Effector memory CD8-positive, alpha-beta T cell (primary cell): ENCODE measurements around the gene PES1.
A peak's percentile ranks its signal among the peaks of the same experiment; 100 is the strongest.
"Not testable (repeated sequence)": the region's sequence is repeated elsewhere in the genome, so short reads cannot be mapped to it uniquely, and the experiment has no call there.

Experiments
- ATAC-seq: fragments of 150-1000 bp; cut with Tn5 transposase; replicated peaks from 2 replicates; pipeline ENCODE4 v1.10.0; 2021; ENCODE audit warnings: mild to moderate bottlenecking, moderate library complexity
- DNase-seq, 3 experiments: peaks; one replicate each; pipeline ENCODE4 v3.0.0; 2021
- H3K27ac Mint-ChIP-seq, 2 donors: one replicate each; pipeline ENCODE4 v1.8.0; 2022; ENCODE audit warnings: mild to moderate bottlenecking in 2 of 2, mixed read lengths in 2 of 2, moderate library complexity in 2 of 2
- H3K27me3 Mint-ChIP-seq, 2 donors: one replicate each; pipeline ENCODE4 v1.8.0; 2022; ENCODE audit warnings: mixed read lengths in 2 of 2
- H3K36me3 Mint-ChIP-seq: one replicate; pipeline ENCODE4 v1.8.0; 2022; ENCODE audit warnings: mild to moderate bottlenecking, moderate library complexity, mixed read lengths; ENCODE audit not compliant: insufficient read depth
- H3K4me1 Mint-ChIP-seq, 2 donors: one replicate each; pipeline ENCODE4 v1.8.0; 2022; ENCODE audit warnings: low read depth in 2 of 2, mixed read lengths in 2 of 2
- H3K4me3 Mint-ChIP-seq, 2 donors: one replicate each; pipeline ENCODE4 v1.8.0; 2022; ENCODE audit warnings: mild to moderate bottlenecking in 2 of 2, mixed read lengths in 2 of 2, moderate library complexity in 2 of 2
- H3K9me3 Mint-ChIP-seq, 2 donors: one replicate each; pipeline ENCODE4 v1.8.0; 2022; ENCODE audit warnings: mixed read lengths in 2 of 2

Gene PES1

DNA sequence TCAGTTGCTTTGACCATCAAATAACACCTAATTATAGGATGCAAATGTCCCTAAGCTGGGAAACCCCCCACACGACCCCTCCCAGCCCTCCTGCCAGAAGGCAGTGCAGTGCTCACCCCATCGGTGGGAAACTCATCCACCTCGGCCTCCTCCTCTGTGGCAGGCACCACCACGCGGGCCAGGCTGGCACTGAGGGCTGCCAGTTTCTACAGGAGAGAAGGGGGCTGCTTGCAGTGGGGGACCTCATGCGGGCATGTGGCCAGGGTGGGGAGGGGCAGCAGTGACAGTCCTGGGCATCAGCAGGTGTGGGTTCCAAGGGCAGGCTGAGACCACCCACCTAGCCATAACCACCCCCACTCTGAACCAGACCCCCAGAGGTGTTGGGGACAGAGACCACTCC lies 10.8 kb downstream of the PES1 start:
- no peaks in the 10 kb centered on the region for H3K27me3 Mint-ChIP-seq
- no peak overlapping the region for H3K4me3 Mint-ChIP-seq
- H3K4me1 Mint-ChIP-seq, result peaks cover 0 to 4% of the 10 kb centered on the region in 2 donors
- peaks cover 72% of the 10 kb centered on the region for H3K36me3 Mint-ChIP-seq
- ATAC-seq (no peak), DNase-seq (no peak)
- no peaks in the 10 kb centered on the region for H3K9me3 Mint-ChIP-seq
- no peak overlapping the region for H3K27ac Mint-ChIP-seq

DNA sequence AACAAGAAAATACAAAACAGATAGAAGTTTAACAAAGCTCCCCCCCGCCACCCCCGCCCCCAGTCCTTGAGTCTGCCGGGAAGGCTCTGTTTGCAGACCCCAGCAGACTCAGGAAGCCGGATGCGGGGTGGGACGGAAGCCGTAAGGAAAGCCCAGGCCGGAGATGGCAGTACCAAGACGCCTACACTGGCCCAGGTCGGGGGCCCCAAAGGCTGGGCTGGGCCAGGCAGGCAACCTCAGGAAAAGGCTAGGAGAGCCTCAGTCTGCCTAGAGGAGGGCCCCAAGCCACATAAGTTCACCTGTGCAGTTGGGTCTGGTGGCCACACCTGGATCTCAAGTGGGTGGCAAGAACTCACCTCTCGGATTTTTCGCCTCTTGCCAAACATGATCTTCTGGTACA lies 13.2 kb downstream of the PES1 start:
- ATAC-seq (no peak), DNase-seq (no peak)
- H3K27me3 Mint-ChIP-seq, result no peaks in the 10 kb centered on the region
- peaks cover 0 to 8% of the 10 kb centered on the region in 2 donors for H3K4me1 Mint-ChIP-seq
- no peaks in the 10 kb centered on the region for H3K9me3 Mint-ChIP-seq
- no peak overlapping the region for H3K4me3 Mint-ChIP-seq
- H3K27ac Mint-ChIP-seq, result no peak overlapping the region
- peaks cover 55% of the 10 kb centered on the region for H3K36me3 Mint-ChIP-seq

DNA sequence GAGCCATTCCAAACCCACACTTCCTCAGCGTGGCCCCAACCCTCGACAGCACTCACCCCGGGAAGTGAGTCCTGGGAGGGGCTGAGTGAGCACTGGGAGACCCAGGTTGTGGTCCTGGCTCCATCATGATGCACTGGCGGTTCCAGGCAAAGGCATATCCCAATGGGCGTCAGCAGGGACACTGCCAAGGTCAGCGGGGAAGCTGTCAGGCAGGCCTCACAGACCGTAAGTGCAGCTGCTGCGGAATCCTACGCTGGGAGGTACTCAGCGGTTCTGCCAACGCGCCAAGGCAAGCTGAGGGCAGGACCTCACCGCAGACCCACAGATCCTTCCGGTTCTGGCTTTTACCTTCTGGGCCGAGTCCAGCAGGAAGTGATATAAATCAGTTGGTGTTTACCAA lies 15.9 kb downstream of the PES1 start:
- no peak for DNase-seq
- Mint-ChIP-seq H3K9me3 (no peaks in the 10 kb centered on the region), H3K4me3 (no peak overlapping the region), H3K27me3 (no peaks in the 10 kb centered on the region), H3K36me3 (peaks cover 39% of the 10 kb centered on the region), H3K4me1 (peaks cover 0 to 4% of the 10 kb centered on the region in 2 donors), H3K27ac (no peak overlapping the region)
- ATAC-seq, result no peak

DNA sequence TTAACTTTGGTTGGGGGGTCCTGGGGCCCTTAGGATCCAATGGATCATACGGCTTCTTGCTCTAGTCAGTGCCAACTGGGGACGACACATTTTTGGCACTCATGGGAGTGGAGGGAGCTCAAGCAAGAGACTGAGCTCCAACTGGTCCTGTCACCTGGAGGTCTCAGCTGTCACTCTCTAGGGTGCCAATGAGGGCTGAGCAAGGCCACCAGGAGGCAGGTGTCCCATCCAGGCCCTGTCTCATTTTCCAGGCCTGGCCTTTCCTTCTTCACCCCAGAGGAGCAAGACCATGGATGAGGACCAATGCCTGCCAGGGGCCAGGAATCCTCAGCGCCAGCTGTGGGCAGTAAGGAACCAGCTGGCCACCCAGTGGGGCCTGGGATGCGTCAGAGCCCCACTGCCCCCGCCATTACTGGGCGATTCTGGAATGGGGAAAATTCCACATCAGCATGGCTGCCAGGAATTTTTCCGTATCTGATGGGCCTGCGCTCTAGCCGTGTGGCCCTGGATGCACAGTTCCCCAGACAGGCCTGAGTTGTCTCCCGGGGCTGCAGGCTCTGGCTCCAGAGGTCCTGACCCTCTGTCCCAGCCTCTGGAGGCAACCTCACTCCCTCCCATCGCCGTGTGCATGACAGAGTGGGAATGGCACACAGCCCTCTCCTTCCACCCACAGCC lies 16.6 kb downstream of the PES1 start:
- H3K4me3 Mint-ChIP-seq, result no peak overlapping the region
- peaks cover 38% of the 10 kb centered on the region for H3K36me3 Mint-ChIP-seq
- no peak for DNase-seq
- peaks cover 0 to 4% of the 10 kb centered on the region in 2 donors for H3K4me1 Mint-ChIP-seq
- ATAC-seq, result no peak
- H3K9me3 Mint-ChIP-seq, result no peaks in the 10 kb centered on the region
- no peak overlapping the region for H3K27ac Mint-ChIP-seq
- no peaks in the 10 kb centered on the region for H3K27me3 Mint-ChIP-seq

DNA sequence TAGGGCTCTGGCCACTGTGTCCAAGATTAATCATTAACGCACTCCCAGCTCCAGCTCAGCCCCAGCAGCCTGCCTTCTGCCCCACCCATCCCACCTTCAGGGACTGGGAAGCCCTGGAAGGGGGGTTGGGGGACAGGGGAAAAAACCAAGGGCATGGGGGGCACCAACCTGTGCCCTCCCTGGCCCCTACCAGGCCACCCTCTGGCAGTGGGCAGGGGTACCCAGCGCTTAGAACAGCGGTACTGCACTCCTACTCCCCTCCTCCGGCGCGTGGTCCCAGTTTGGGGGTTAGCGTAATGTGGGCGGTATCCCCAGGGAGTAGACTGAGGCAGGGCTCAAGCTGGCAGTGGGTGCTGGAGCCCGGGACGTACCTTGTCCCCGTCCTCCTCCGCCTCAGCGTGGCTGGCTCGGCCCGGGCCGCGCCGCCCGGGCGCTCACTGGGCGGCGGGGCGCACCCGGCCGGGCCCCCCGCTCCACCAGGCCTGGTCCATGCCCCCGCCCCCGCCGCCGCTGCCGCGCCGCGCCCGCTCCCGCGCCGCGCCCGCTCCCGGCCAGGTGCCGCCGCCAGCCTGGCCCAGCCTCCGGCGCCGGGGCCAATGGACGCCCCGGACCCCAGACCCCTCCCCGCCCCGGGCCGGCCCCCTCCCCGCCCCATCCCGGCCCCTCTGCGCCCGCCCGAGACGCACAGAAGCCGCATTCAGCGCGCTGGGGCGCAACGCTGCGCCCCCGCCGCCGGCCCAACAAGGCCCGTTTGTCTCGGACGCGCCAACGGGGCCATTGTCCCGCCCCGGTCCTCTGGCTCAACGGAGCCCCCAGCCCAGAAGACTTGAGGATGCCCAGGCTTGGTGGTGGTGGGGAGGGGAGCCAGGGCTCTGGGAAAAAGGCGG lies 17.4 kb downstream of the PES1 start, which contains the start of gene GAL3ST1:
Gene GAL3ST1 (minus strand): TSS at position 571 of the 887 bp plus-strand sequence. CDS start 17,273 bp downstream, outside the sequence.
- ATAC-seq (no peak), DNase-seq (no peak)
- Mint-ChIP-seq H3K4me1 (peaks cover 0 to 4% of the 10 kb centered on the region in 2 donors), H3K27ac (peak within 1 kb of the TSS in 1 of 2 donors; percentile 17), H3K27me3 (peaks cover 1 to 6% of the 10 kb centered on the region in 2 donors), H3K36me3 (peaks cover 30% of the 10 kb centered on the region), H3K4me3 (no peak within 1 kb of the TSS), H3K9me3 (no peaks in the 10 kb centered on the region)

DNA sequence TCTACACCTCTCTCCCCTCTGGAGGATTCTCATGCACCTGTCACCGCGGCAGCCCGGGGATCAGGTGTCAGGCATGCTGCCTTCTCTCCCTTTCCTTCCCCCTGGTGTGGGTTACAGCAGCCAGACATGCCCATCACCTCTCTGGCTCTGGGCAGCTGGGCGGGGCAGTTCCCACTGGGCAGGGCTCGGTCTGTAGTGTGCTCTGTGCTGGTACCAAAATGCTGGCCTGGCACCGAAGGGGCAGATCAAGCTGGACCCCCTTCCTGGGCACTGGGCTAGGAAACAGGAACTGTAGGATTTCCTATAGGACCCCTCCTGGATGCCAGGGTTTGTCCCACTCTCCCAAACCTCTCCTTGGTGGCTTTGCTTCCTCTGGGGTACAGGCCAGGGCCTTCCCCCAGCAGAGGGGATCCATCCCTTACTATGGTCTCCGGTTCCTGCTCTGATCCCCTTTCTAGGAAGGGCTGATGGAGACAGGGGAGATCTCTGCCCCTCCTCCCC lies 18.1 kb downstream of the PES1 start:
- peaks cover 0 to 4% of the 10 kb centered on the region in 2 donors for H3K4me1 Mint-ChIP-seq
- ATAC-seq (no peak), DNase-seq (no peak)
- no peaks in the 10 kb centered on the region for H3K9me3 Mint-ChIP-seq
- H3K27ac Mint-ChIP-seq, result peak overlapping the region in 1 of 2 donors; percentile 17
- H3K27me3 Mint-ChIP-seq, result peaks cover 6 to 13% of the 10 kb centered on the region in 2 donors
- peaks cover 23% of the 10 kb centered on the region for H3K36me3 Mint-ChIP-seq
- no peak overlapping the region for H3K4me3 Mint-ChIP-seq

DNA sequence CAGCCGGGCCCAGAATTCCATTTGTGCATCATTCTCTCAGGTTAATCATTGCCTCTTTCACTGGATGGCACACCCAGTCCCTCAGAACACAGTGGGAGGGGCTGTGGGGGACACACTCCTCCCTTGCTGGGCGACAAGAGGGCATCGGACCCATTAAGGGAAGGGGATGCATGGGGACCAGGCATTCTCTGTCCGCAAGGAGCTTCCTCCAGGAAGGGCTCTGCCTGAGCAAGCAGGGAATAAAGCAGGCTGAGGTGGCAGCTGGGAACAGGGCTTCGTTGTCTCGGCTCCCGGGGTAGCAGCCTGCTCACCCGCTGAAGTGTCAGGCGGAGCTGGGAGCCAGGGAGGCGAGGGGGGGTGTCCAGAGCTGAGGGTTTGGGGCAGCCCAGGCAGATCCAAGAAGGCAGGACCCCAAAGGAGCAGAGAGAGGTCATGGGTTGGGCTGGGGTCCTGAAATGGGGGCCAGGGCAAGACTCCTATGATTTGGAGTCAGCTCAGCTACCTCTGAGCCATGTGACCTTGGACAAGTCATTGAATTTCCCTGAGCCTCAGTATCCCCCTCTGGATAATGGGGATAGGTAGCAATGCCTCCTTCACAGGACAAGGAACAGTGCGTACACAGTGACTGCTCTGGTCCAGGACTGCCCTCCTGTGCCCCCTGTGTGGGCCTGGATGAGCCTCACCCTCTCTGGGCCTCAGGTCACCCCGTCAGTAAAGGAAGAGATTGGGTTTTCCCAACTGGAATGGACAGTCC lies 18.7 kb downstream of the PES1 start:
- Mint-ChIP-seq H3K4me1 (peaks cover 0 to 4% of the 10 kb centered on the region in 2 donors), H3K27me3 (peaks cover 12 to 19% of the 10 kb centered on the region in 2 donors), H3K4me3 (no peak overlapping the region), H3K27ac (peak overlapping the region in 1 of 2 donors; percentile 17), H3K36me3 (peaks cover 20% of the 10 kb centered on the region), H3K9me3 (peaks cover 0 to 1% of the 10 kb centered on the region in 2 donors)
- no peak for ATAC-seq
- no peak for DNase-seq

DNA sequence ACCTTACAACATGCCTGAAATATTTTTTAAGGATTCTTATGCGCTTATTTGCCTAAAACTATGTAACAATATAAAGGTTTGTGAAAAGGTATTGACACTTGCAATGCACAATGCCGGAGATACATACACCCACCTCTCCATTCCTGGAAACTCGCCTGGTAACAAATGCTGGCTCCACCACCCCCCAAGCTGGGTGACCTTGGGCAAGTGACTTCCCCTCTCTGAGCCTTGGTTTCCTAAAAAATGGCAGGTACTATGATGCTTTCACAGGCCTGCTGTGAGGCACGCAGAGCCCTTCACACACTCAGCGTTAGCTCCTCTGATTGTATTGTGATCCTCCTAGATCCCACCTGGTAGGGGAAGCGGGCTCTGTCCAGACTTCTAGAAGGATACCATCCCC lies 19.5 kb downstream of the PES1 start:
- H3K4me3 Mint-ChIP-seq, result no peak overlapping the region
- peaks cover 0 to 4% of the 10 kb centered on the region in 2 donors for H3K4me1 Mint-ChIP-seq
- peaks cover 12% of the 10 kb centered on the region for H3K36me3 Mint-ChIP-seq
- peaks cover 19 to 27% of the 10 kb centered on the region in 2 donors for H3K27me3 Mint-ChIP-seq
- ATAC-seq (no peak), DNase-seq (no peak)
- H3K27ac Mint-ChIP-seq, result no peak overlapping the region
- peaks cover 0 to 1% of the 10 kb centered on the region in 2 donors for H3K9me3 Mint-ChIP-seq

DNA sequence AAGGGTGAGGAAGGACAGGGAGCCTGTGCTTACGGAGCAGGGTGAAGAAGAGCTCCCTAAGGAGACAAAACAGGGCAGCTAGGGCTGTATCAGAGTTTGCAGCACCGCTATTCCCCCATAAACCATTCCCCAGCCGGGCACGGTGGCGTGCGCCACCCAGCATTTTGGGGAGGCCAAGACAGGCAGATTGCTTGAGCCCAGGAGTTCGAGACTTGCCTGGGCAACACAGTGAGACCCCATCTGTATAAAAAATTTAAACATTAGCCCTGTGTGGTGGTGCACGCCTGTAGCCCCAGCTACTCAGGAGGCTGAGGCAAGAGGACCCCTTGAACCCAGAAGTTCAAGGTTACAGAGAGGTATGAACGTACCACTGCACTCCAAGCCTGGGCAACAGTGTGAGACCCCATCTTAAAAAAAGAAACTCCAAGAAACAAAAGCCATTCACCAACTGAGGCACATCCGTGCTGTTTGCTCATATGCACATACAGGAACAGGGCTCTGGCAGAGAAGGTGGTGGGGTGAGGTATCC lies 22.0 kb downstream of the PES1 start:
- ATAC-seq (no peak), DNase-seq (no peak)
- no peak overlapping the region for H3K27ac Mint-ChIP-seq
- H3K9me3 Mint-ChIP-seq, result peaks cover 0 to 1% of the 10 kb centered on the region in 2 donors
- H3K4me3 Mint-ChIP-seq, result no peak overlapping the region
- H3K36me3 Mint-ChIP-seq, result no peaks in the 10 kb centered on the region
- H3K4me1 Mint-ChIP-seq, result peaks cover 0 to 3% of the 10 kb centered on the region in 2 donors
- H3K27me3 Mint-ChIP-seq, result peaks cover 21 to 37% of the 10 kb centered on the region in 2 donors

DNA sequence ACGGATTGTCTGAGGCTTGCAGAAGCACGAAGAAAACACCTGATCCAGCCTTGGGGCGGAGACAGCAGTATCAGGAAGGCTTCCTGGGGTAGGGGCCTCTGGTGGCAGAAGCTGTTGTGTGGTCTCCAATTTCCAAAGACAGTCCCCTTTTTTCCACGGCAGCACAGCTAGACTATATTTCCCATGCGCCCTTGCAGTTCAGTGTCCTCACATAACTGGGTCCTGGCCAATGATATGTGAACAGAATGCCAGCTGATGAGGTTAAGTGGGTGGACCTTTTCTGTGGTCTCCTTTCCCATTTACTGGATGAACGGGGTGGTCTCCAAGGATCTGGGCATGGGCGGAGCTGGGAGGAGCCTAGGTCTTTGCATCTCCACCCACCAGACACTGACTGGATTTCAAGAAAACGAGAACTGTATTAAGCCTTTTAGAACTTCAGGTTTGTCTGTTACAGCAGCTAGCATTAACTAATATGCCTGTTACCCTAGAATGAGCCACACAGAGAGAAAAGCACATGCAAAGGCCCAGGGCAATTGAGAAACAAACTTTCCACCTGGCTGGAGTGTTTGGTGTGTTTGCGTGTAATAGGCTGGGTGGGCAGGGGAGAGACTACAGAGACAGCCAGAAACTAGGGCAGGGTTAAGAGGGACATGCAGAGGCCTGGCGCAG lies 23.4 kb downstream of the PES1 start:
- no peaks in the 10 kb centered on the region for H3K36me3 Mint-ChIP-seq
- peaks cover 0 to 1% of the 10 kb centered on the region in 2 donors for H3K9me3 Mint-ChIP-seq
- no peaks in the 10 kb centered on the region for H3K4me1 Mint-ChIP-seq
- no peak overlapping the region for H3K4me3 Mint-ChIP-seq
- DNase-seq, result no peak
- H3K27ac Mint-ChIP-seq, result no peak overlapping the region
- peaks cover 21 to 37% of the 10 kb centered on the region in 2 donors for H3K27me3 Mint-ChIP-seq
- no peak for ATAC-seq

DNA sequence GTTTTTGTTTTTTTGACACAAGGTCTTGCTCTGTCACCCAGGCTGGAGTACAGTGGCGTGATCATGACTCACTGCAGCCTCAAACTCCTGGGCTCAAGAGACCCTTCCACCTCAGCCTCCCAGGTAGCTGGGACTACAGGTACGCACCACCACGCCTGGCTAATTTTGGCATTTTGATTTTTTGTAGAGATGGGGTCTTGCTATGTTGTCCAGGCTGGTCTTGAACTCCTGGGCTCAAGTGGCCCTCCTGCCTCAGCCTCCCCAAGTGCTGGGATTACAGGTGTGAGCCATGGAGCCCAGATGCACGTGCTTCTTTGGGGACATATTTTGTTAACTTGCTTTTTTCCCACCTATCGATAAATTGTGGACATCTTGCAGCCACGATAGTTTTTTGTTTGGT lies 24.4 kb downstream of the PES1 start:
- ATAC-seq, H3K4me3 Mint-ChIP-seq, DNase-seq, H3K27ac Mint-ChIP-seq, H3K36me3 Mint-ChIP-seq, H3K9me3 Mint-ChIP-seq, H3K4me1 Mint-ChIP-seq: not testable (repeated sequence)
- peaks cover 21 to 37% of the 10 kb centered on the region in 2 donors for H3K27me3 Mint-ChIP-seq

DNA sequence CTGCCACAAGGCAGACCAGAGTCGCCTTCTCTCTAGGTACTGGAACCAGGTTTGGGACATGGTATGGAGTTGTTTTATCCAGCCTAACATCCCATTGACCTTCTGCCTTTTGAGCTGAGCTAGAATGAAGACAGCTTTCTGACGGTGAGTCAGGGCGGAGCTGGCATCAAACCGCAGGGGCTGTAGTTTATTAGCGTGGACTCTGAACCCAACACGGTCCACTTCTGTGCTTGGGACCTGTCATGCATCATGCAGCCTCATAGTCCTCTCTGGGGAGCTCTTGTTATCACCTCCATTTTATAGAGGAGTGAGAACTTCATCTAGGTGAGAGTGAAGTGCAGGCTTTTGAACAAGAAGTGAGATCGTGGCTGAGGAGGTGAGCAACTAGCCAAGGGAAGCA lies 25.6 kb downstream of the PES1 start:
- ATAC-seq, result no peak
- H3K4me3 Mint-ChIP-seq, result no peak overlapping the region
- no peak for DNase-seq
- no peaks in the 10 kb centered on the region for H3K36me3 Mint-ChIP-seq
- no peaks in the 10 kb centered on the region for H3K4me1 Mint-ChIP-seq
- peaks cover 21 to 45% of the 10 kb centered on the region in 2 donors for H3K27me3 Mint-ChIP-seq
- no peak overlapping the region for H3K27ac Mint-ChIP-seq
- H3K9me3 Mint-ChIP-seq, result peaks cover 0 to 1% of the 10 kb centered on the region in 2 donors
